Lower leg skin (tissue), 3 donors: ENCODE results near the gene MZB1.
"Not testable (repeated sequence)": the region's sequence is repeated elsewhere in the genome, so short reads cannot be mapped to it uniquely, and the experiment has no call there.

Source experiments
- CTCF ChIP-seq, 3 donors: fragments of 450-650 bp; IDR thresholded peaks; one replicate each; pipeline ENCODE4 v1.5.1; 2016; ENCODE audit warnings: antibody characterized with exemption in 3 of 3, mild to moderate bottlenecking in 3 of 3, moderate library complexity in 2 of 3
- POLR2A ChIP-seq, 2 donors: fragments of 450-650 bp; IDR thresholded peaks; one replicate each; pipeline ENCODE4 v1.6.1; 2016 to 2017; ENCODE audit warnings: antibody characterized with exemption in 2 of 2, mild to moderate bottlenecking in 1 of 2, moderate library complexity in 1 of 2

GRCh38 chr5:139355900-139356299 is 33.8 kb downstream of the MZB1 start:
- TF ChIP-seq POLR2A, CTCF (IDR thresholded peaks at IDR 0.05): not testable (repeated sequence)
